Inflammatory macrophage treated with lipopolysaccharide for 4 hours (primary cell): ENCODE data around the gene GMEB2.
"Not testable (repeated sequence)": the region's sequence is repeated elsewhere in the genome, so short reads cannot be mapped to it uniquely, and the experiment has no call there.

Experiments used
- DNase-seq: peaks from one replicate; pipeline ENCODE4 v3.0.0-alpha.2; 2020

GMEB2 gene

GRCh38 chr20:63587776-63588591, 38.9 kb downstream of the GMEB2 start:
- peak; percentile 56 for DNase-seq

DNA sequence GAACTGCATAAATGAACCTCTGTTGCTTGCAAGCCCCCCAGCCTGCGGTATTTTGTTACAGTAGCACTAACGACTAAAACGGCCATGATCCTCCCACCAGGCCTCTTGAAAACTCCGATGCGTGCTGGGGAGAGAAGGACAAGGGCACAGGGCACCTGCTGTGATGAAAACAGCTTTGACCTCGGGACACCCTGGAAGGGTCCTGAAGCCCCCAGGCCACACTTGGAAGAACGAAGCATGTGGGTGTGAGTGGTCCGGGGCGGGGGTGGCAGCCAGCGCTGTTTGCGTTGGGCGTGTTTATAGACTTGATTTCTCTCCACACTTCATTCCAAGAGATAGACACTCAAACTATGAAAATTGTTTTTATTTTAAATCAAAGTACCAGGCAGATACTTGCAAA, 39.6 kb downstream of the GMEB2 start:
- DNase-seq: no peak

- no peak for DNase-seq
Measured at GRCh38 chr20:63586797-63587196, 40.1 kb downstream of the GMEB2 start.

GRCh38 chr20:63585616-63586565, 41.0 kb downstream of the GMEB2 start:
- no peak for DNase-seq

GRCh38 chr20:63582382-63583063, 44.4 kb downstream of the GMEB2 start:
- DNase-seq: no peak

- DNase-seq: peak; percentile 48
Measured at GRCh38 chr20:63580796-63581461, 46.0 kb downstream of the GMEB2 start.

- peak; percentile 62 for DNase-seq
Measured at GRCh38 chr20:63579017-63579694, 47.7 kb downstream of the GMEB2 start.

DNA sequence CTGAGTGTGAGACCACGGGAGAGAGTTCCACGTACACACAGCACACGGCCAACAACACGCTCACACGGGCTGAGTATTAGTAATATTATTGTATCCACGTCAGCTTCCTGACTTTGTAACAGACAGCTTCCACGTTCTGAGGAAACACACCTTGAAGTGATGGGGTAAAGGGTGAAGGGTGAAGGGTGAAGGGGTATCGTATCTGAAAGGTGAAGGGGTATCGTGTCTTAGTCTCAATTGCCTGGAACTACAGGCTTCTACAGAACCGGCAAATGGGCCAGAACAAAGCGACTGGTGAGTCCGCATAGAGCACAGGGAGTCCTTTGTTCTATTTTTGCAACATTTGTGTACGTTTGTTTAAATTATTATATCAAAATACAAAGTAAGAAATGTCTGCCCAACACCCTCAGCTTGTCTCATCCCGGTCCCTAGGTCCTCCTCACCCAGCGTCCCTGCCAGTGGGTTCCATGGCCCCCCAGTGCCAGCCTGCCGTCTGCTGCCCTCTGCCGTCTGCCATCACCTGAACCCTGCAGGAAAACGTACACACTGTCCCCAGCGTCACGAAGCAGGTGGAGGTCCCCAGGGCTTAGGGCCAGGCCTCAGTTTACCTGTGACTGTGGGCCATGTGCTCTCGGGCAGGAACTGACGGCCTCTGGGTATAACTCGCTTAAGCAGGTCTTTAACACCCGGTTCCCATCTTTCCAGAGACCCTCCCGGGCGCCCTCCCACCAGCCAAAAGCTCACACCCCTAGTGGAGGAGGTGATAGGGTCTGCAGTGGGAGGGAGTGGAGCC, 48.5 kb downstream of the GMEB2 start:
- DNase-seq: no peak

- DNase-seq: no peak
Measured at GRCh38 chr20:63577317-63577894, 49.5 kb downstream of the GMEB2 start.

GRCh38 chr20:63576311-63576710, 50.6 kb downstream of the GMEB2 start:
- no peak for DNase-seq

- no peak for DNase-seq
Measured at GRCh38 chr20:63574829-63575743, 51.8 kb downstream of the GMEB2 start.

- DNase-seq: peak; percentile 84
Measured at GRCh38 chr20:63574156-63574828, 52.6 kb downstream of the GMEB2 start, which contains the start of gene HELZ2. HELZ2 (minus strand) TSS chr20:63574239; CDS start chr20:63572385, 1,854 bp downstream.

DNA sequence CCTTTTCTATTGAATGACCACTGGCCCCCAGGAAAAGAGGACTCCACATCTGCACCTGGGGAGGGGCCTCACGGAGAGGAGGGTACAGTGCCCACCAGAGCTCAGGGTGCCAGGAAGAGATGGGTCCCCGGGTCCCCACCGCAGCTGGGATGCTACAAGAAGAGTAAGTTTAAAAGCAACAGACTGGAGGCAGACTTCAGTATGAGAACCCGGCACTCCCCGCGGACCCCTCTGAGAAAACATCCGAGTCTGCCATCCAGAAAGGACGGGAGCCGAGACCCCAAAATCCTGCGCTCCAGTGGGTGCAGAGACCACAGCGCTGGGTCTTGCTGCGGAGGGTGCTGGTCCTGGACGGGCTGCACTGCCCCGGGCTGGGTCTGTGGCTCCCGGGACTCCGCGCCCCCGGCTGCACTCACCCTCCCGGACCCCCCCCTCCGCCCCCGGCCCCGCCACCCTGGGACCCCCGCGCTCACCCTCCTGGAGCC, 53.2 kb downstream of the GMEB2 start:
- DNase-seq: no peak

DNA sequence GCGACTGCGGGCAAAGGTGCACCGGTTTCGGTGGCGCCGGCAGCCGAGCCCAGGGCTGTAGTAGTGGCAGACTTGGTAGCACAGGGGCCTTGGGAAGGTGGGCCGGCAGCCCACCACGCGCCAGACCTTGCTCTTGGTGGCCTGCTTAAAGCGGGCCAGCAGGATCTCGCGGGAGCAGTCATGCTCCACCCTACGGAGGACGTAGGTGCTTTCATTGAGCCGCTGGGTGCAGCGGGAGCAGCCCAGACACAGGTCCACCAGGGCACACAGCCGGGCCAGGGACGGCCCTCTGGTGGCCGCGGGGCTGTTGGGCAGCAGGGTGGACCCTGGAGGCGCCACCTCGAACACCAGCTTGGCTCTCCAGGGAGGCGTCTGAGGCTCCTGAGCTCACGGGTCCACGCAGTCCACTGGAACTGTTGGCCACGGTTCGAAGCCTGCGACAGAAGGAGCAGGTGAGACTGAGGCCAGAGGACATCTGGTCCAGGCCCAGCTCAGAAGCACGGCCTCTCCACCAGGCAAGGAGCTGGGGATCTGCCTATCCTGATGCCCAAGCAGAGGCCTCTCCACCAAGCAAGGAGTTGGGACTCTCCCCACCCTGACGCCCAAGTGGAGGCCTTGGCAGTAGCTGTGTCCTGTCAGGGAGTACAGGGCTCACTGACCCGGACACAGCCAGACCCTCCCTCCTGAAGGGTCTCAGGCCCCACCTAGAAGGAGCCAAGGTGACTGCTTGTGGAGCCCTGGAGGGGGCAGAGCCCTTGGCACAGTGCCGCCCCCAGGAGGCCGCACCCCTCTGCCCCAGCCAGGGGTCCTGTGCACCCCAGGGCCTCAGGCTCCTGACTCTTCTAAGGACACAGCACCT, 53.9 kb downstream of the GMEB2 start:
- no peak for DNase-seq

DNA sequence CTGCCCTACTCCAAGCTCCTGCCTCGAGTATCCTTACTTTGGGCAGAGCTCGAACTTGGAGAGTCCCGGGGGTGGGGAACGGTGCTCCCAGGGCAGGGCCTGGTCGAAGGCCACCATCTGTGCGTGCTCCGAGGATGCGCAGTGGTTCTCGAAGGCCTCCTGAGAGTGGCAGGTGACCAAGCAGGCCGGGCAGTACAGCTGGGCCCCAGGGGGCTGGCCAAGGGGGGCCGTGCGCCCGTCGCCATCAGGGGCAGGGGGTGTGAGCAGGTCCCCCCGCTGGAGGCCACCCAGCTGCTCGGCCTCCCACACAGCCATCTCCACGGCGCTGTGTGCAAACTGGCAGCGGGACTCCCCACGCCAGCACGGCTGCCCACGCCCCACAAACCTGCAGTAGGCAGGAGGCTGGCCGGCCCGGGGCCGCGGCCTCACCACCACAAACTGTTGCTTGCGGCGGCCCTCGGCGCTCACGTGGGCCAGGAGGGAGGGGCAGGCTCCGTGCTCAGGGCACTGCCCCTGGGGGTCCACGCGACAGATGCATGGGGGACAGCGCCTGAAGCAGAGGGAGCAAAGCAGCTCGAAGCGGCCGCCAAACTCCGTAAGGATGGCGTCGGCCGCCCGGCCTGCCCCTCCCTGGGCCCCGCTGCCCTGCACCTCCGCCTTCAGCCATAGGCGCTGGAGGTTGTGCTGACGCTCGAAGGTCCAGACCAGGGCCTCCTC, 54.7 kb downstream of the GMEB2 start:
- DNase-seq: no peak

DNA sequence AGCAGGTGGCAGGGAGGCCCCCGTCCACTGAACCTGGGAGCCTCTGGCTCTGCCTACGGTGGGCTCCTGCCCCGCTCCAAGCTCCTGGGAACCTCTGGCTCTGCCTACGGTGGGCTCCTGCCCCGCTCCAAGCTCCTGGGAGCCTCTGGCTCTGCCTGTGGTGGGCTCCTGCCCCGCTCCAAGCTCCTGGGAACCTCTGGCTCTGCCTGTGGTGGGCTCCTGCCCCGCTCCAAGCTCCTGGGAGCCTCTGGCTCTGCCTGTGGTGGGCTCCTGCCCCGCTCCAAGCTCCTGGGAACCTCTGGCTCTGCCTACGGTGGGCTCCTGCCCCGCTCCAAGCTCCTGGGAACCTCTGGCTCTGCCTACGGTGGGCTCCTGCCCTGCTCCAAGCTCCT, 55.8 kb downstream of the GMEB2 start:
- not testable (repeated sequence) for DNase-seq
